K562 (cell line): ENCODE data around the gene KAZN.

Source experiments
- BRF1 ChIP-seq: IDR thresholded peaks from 3 replicates; pipeline ENCODE4 v1.6.1; 2011; ENCODE audit warnings: borderline replicate concordance, mild to moderate bottlenecking; ENCODE audit not compliant: insufficient read length; ENCODE audit errors: extremely low read depth
- E2F6 ChIP-seq, 2 experiments: IDR thresholded peaks; 2 replicates each; pipeline ENCODE4 v1.6.1; 2011; ENCODE audit warnings: borderline replicate concordance in 1 of 2, control low read depth in 1 of 2, low read depth in 1 of 2, low read length in 1 of 2, mild to moderate bottlenecking in 1 of 2, mixed read lengths in 1 of 2, moderate library complexity in 1 of 2; ENCODE audit not compliant: insufficient read depth in 1 of 2, insufficient read length in 1 of 2, poor library complexity in 1 of 2, severe bottlenecking in 1 of 2; ENCODE audit errors: extremely low read depth in 1 of 2
- FOXJ3 ChIP-seq: sonication (generic); formaldehyde crosslinking; IDR thresholded peaks from 2 replicates; pipeline ENCODE4 v1.4.0; 2020; ENCODE audit warnings: mild to moderate bottlenecking, missing genetic modification reagents
- MAFK ChIP-seq: IDR thresholded peaks from 2 replicates; pipeline ENCODE4 v1.6.1; 2011; ENCODE audit warnings: low read length, improper control_type of control experiment
- MAZ ChIP-seq, 2 experiments: fragments of 450-650 bp in 1 of 2; sonication (generic) in 1 of 2; formaldehyde crosslinking; IDR thresholded peaks in 1 of 2; conservative IDR thresholded peaks in 1 of 2; 2 replicates each; pipeline versions ENCODE4 v1.4.0 to v1.5.0; 2020; ENCODE audit warnings: mild to moderate bottlenecking in 1 of 2, missing genetic modification reagents in 1 of 2
- MTA1 ChIP-seq: fragments of 450-650 bp; IDR thresholded peaks from 2 replicates; pipeline ENCODE4 v1.6.1; 2017; ENCODE audit warnings: borderline replicate concordance
- POLR2AphosphoS5 ChIP-seq: IDR thresholded peaks from 2 replicates; pipeline ENCODE4 v1.6.1; 2011; ENCODE audit warnings: mild to moderate bottlenecking, low read depth, low read length, moderate library complexity; ENCODE audit not compliant: control insufficient read depth, insufficient read depth
- RFX5 ChIP-seq: IDR thresholded peaks from 2 replicates; pipeline ENCODE4 v1.6.1; 2011; ENCODE audit warnings: low read depth, mild to moderate bottlenecking, improper control_type of control experiment, low read length
- RNF2 ChIP-seq: sonication (generic); IDR thresholded peaks from 2 replicates; pipeline ENCODE4 v1.6.1; 2016
- TF ChIP-seq, protein P1 (sequence below): fragments of 250-450 bp; sonication (Bioruptor Pico); IDR thresholded peaks from 2 replicates; pipeline ENCODE4 v1.4.0; 2020
- TF ChIP-seq, protein P2 (sequence below), 2 experiments: fragments of 450-650 bp in 1 of 2; sonication (generic) in 1 of 2; formaldehyde crosslinking in 1 of 2; IDR thresholded peaks; 2 replicates each; pipeline versions ENCODE4 v1.7.1 to v1.9.0; 2016 to 2022; ENCODE audit warnings: inconsistent platforms in 1 of 2, mild to moderate bottlenecking in 1 of 2, missing genetic modification reagents in 1 of 2

- TF ChIP-seq POLR2AphosphoS5 (no peak), BRF1 (no peak), MAFK (no peak), E2F6 (IDR thresholded peaks at IDR 0.05; ENCODE audit: borderline replicate concordance in 1 of 2, extremely low read depth in 1 of 2, insufficient read depth in 1 of 2, insufficient read length in 1 of 2, low read depth in 1 of 2, low read length in 1 of 2, poor library complexity in 1 of 2, severe bottlenecking in 1 of 2) (no peak), FOXJ3 (CRISPR knock-in tag) (no peak), RFX5 (no peak), RNF2 (no peak), MTA1 (no peak), MAZ (CRISPR knock-in tag; conservative IDR thresholded peaks at IDR 0.05 in 1 of 2, IDR thresholded peaks at IDR 0.05 in 1 of 2) (no peak)
- TF ChIP-seq, protein P1, sequence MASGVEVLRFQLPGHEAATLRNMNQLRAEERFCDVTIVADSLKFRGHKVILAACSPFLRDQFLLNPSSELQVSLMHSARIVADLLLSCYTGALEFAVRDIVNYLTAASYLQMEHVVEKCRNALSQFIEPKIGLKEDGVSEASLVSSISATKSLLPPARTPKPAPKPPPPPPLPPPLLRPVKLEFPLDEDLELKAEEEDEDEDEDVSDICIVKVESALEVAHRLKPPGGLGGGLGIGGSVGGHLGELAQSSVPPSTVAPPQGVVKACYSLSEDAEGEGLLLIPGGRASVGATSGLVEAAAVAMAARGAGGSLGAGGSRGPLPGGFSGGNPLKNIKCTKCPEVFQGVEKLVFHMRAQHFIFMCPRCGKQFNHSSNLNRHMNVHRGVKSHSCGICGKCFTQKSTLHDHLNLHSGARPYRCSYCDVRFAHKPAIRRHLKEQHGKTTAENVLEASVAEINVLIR (CRISPR knock-in tag), result no peak
- TF ChIP-seq, protein P2, sequence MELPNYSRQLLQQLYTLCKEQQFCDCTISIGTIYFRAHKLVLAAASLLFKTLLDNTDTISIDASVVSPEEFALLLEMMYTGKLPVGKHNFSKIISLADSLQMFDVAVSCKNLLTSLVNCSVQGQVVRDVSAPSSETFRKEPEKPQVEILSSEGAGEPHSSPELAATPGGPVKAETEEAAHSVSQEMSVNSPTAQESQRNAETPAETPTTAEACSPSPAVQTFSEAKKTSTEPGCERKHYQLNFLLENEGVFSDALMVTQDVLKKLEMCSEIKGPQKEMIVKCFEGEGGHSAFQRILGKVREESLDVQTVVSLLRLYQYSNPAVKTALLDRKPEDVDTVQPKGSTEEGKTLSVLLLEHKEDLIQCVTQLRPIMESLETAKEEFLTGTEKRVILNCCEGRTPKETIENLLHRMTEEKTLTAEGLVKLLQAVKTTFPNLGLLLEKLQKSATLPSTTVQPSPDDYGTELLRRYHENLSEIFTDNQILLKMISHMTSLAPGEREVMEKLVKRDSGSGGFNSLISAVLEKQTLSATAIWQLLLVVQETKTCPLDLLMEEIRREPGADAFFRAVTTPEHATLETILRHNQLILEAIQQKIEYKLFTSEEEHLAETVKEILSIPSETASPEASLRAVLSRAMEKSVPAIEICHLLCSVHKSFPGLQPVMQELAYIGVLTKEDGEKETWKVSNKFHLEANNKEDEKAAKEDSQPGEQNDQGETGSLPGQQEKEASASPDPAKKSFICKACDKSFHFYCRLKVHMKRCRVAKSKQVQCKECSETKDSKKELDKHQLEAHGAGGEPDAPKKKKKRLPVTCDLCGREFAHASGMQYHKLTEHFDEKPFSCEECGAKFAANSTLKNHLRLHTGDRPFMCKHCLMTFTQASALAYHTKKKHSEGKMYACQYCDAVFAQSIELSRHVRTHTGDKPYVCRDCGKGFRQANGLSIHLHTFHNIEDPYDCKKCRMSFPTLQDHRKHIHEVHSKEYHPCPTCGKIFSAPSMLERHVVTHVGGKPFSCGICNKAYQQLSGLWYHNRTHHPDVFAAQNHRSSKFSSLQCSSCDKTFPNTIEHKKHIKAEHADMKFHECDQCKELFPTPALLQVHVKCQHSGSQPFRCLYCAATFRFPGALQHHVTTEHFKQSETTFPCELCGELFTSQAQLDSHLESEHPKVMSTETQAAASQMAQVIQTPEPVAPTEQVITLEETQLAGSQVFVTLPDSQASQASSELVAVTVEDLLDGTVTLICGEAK (IDR thresholded peaks at IDR 0.05), result no peak
- TF ChIP-seq, protein P2 (CRISPR knock-in tag; IDR thresholded peaks at IDR 0.05), result no peak
These were observed 163.0 kb downstream of the KAZN start for GRCh38 chr1:14761291-14762153.
